ENCODE measurements around the gene MDFI.

Gene MDFI

GRCh38 chr6:41637194-41638001 lies 870 bp upstream of the MDFI start:
- no peak for DNase-seq

GRCh38 chr6:41638935-41639808 lies 904 bp downstream of the MDFI start:
- no peak for DNase-seq

GRCh38 chr6:41639809-41640371 lies 1.6 kb downstream of the MDFI start:
- no peak for DNase-seq

- DNase-seq = no peak
Observed at GRCh38 chr6:41640426-41640825, 2.2 kb downstream of the MDFI start.

DNA sequence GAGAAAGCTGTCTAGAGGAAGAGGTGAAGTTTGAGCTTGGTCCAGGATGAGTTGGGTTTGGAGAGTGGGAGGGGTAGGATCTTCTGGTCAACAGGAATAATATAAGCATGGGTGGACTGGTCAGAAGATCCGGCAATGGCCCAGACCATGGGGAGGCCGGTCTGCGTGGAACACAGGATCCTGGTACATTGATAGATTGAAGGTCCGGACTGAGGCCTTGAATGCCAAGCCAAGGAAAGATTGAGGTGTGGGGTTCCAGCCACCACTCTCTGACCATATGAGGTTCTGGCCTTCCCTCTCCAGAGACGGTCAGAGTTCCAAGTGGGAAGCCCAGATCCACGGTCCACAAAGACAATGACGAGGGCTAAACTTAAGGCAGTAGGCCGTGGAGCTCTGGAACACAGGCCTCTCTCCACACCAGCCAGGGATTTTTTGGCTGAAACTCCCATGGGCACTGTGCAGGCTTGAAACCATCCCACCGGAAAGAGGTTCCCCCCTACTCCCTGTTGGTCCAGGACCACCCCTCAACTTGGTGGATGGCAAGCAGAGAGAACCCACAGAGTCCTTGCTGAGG lies 3.2 kb downstream of the MDFI start:
- no peak for DNase-seq

- no peak for DNase-seq
Observed at GRCh38 chr6:41642090-41642959, 4.1 kb downstream of the MDFI start.

DNA sequence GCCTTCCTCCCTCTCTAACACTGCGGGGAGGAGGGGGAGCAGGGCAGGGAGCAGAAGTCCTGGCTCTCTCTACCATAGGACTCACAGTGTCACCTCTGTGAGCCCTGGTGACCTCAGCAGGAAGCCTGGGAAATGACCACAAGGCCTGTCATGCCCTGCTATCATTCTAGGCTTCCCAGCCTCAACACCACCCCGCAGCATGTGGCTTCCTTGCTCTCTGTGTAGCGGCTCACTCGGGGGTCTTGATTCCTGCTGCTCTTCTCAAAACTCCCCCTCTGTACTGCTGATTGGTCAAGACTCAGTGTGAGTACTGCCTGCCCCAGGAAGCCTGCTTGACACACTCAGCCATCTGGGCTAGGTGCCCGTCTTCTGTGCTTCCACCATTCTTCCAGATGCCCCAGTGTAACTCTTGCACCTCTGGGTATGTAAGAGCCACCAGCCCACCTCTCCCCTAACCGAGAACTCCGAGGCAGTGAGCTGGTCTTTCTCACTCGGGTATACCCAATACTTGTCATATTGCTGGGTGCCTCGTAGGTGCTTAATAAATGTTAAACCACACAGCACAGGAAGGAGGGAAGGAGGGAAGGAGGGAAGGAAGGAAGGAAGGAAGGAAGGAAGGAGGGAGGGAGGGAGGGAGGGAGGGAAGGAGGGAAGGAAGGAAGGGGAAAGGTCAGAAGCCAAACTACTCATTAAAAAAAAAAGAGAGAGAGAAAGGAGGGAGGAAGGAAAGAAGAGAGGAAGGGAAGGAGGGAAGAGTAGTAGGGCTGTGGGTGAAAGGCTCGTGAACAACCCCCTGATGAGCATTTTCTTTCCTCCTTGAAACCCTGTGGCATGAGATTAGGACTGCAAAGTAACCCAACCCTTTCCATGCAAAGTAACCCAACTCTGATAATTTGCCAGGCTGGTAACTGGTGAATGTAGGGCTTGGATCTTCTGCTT lies 5.0 kb downstream of the MDFI start:
- no peak for DNase-seq

DNA sequence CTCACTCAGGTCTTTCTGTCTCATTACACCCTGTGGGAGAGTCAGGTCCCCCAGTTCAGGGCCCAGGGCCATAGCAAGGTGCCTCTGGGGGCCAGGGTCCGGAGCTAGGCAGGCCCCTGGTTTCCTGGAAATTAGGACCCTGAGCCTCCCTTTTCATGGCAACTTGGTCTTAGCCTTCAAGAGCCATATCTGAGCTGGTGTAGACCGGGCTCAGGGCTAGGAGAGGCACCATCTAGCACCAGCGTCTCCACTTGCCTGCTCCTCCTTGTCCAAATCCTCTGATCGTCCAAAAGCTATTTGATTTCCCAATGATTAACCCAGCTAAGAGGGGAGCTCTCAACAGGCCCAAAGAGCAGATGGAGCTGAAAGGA lies 5.6 kb downstream of the MDFI start:
- DNase-seq = no peak

DNA sequence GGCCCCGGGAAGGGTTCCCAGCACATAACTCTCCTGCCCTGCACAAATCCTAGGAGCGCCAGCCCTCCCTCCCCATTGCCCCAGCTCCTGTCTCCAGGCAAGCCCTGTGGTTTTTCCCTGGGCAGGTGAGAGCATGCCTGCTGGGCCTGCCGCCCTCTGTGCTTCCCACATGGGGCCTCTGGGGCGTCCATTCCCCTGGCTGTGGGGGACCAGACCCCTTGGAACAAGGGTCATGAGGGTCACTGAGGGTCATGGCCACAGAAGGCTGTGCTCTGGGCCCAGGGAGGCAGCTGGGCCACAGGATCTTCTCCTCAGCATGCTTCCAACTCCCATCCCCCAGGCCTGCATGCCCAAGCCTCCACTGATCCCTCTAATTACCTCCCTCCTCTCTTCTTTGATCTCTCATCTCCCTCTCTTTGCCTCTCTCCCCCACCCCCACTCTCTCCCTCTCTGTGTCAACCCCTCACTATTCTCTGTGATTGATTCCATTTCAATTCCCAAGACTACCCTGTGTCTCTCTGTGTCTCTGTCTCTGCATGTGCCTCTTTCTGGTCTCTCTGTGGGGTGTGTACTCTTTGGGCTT lies 6.1 kb downstream of the MDFI start:
- DNase-seq = no peak

- DNase-seq = no peak
Observed at GRCh38 chr6:41645007-41645618, 6.8 kb downstream of the MDFI start.

DNA sequence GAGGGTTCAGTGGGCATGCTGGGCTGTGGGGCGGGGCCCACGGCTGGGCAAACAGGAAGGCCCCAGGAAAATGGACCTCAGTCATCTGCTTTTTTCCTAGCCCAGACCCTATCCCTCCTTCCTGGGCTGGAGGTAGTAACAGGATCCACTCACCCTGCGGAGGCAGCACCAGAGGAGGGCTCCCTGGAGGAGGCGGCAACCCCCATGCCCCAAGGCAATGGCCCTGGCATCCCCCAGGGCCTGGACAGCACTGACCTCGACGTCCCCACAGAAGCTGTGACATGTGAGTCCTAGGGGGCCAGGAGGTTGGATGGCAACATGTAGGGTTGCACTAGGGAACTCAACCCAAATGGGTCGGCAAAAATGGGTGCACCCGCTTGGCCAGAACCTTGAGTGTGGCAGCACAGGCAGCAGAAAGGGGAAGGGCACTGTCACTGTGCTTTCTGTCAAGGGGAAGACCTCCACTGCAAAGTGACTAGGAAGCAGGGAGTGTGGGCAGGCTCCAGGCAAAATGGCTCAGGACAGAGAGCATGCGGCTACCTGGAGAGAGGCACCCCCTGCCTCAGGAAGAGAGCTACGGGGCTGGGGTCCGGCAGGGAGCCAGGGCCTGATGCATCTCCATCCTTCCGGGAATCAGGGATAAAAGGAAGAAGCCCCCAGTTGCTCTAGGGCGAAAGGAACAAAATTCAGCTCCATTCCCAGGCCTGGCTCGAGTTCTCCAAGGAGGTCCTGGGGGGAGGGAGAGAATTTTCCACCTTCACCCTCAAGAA lies 7.9 kb downstream of the MDFI start:
- no peak for DNase-seq

DNA sequence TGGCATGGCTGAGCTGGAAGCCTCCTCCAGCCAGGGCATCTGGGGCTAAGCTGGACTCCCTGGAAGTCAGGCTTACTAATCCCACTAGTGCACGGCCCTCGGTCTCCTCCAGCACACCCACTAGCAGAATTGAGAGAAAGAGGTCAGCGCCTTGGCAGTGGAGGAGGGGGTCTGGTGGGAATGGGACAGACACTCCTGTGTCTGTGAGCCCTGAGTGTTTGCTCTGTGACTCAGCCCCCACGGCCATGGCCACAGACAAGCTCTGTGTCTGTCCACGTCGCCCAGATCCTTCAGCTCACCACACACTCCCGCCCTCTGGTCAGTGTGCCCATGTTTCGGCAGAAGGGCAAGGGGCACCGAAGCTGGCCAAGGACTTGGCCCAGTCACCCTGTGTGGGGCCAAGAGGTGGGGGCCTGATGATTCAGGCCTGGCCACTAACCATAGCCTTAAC lies 8.8 kb downstream of the MDFI start:
- DNase-seq = no peak

DNA sequence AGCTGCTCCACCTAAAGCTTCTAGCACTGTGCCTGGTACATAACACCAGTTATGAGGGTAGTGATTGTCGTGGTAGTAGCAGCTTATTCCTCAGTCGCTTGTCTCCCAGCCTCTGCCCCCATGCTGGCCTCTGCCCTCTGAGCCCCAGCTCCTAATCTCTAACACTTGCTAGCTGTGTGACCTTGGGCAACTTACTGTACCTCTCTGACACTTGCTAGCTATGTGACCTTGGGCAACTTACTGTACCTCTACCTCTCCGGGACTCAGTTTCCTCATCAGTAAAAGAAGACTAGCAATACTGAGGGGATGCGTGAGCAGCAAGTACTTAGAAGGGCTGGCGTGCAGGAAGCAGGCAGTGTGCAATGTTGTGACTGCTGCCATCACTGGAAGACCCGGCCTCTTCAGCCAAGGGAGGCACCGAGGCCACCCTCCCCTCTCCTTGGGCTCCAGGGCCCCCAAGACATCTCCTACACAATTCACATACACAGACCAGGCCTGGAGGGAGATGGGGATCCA lies 9.9 kb downstream of the MDFI start:
- no peak for DNase-seq

- no peak for DNase-seq
Observed at GRCh38 chr6:41648921-41649320, 10.7 kb downstream of the MDFI start.

DNA sequence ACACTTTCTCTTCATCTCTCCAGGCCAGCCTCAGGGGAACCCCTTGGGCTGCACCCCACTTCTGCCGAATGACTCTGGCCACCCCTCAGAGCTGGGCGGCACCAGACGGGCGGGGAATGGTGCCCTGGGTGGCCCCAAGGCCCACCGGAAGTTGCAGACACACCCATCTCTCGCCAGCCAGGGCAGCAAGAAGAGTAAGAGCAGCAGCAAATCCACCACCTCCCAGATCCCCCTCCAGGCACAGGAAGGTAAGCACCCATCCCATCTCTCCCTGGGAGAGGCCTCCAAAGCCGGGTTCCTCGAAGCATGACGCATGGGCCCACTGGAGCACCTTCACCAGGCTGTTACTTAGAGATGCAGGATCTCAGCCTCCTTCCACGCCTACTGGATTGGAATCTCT lies 11.3 kb downstream of the MDFI start:
- DNase-seq = no peak

DNA sequence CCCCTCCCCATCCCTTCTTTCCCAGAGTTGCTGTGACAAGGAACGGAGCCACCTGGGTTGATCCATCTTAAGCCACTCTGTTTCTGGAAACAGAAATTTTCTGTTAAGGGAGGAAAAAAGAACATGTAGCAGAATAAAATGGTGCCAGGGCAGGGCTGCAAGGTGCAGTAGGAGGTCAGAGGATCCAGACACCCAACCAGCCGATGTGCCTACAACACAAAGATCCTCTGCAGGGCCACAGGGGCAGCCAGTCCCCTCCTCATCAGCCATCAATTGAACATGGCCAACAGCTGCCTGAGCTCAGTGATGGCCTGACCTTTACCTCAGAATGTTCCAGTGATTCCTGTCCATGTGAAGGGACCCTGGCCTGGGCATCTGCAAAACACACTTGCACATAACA lies 11.9 kb downstream of the MDFI start:
- no peak for DNase-seq

DNA sequence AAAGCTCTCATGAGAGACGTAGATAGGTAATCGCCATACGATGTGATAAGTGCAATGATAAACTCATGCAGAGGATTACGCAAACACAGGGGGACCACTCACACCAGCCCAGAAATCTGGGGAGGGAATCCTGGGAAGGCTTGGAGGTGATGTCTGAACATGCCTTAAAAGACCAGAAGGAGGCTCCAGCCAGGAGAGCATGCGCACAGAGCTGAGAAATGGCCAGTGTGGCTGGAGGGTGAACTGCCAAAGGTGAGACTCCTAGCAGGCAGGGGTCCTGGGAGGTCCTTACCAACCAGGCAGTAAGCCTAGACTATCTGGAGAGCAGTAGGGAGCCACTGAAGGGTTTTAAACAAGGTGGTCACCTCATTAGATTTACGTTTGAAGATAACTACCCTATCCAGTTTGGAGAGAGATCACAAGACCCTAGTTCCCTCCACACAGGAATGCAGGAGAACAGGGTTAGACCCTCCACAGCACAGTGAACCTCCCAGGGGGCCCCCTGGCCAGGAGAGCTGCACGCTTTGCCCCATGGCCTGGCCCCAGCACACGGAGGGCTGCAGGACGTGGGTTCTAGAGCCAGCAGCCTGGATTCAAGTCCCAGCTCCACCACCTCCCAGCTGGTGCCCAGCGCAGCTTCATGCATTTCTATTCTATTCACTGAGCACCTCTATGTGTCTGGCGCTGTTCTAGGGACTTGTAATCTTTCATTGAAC lies 13.1 kb downstream of the MDFI start:
- DNase-seq = no peak

DNA sequence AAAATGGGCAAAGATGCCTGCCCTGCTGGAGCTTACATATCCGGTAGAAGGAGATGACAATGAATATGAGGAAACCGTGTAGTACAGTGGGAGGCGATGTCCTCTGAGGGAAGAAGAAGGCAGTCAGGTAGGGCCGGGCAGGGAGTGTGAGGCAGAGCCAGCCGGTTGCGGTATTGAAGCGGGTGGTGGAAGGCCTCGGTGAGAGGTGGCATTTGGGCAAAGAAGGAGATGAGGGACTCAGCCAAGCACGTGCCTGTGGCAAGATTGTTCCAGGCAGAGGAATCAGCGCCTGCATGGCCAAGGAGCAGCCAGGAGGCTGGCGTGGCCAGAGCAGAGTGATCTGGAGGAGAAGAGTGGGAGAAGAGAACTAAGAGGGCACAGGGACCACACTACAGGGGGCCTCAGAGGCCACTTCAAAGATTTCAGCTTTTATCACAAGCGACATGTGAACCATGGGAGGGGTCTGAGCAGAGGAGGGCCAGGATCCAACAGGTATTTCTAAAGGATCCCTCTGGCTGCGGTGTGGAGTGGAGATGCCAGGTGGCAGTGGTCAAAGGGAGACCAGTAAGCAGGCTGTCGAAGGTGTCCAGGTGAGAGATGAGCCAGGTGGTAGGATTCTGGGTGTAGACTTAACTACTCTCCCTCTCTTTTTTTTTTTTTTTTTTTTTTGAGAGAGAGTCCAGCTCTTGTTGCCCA lies 13.8 kb downstream of the MDFI start:
- no peak for DNase-seq
